Measurements from ENCODE around the gene FLNC. TPM values are rescaled to one million over a fixed set of nuclear protein-coding genes. Genes with fewer than 3 reads are reported as not detected.
A peak's percentile ranks its signal among the peaks of the same experiment; 100 is the strongest.

The FLNC gene
- total RNA-seq, 1 donor from 2014 or later: 54.0 TPM

DNA sequence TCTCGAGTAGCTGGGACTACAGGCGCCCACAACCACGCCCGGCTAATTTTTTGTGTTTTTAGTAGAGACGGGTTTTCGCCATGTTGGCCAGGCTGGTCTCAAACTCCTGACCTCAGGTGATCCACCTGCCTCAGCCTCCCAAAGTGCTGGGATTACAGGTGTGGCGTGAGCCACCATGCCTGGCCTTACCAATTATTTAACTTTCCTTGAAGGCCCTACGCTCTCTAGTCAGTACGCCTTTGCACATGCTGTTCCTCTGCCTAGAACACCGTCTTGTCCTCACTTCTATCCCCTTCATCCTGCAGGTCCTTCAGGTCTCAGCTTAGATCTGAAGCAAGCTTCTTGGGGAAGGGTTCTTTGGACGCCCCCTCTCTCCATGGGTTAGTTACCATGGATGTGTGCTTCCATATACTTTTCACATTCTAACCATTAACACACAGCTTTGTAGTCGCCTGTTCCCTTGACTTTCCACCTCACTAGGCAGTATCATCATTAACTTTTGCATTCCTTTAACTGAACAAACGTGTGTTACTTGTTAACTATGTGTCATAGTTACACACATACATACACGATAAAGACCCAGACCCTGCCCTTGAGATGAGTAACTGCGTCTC lies 31.9 kb downstream of the FLNC start:
- no peaks in the 10 kb centered on the region for H3K9me3 Mint-ChIP-seq
- no peak for DNase-seq (ENCODE audit: extremely low spot score, unreplicated experiment)
- peak overlapping the region; percentile 97 for H3K4me3 Mint-ChIP-seq
- H3K27me3 Mint-ChIP-seq: peaks cover 5% of the 10 kb centered on the region
- TF ChIP-seq, protein P1, sequence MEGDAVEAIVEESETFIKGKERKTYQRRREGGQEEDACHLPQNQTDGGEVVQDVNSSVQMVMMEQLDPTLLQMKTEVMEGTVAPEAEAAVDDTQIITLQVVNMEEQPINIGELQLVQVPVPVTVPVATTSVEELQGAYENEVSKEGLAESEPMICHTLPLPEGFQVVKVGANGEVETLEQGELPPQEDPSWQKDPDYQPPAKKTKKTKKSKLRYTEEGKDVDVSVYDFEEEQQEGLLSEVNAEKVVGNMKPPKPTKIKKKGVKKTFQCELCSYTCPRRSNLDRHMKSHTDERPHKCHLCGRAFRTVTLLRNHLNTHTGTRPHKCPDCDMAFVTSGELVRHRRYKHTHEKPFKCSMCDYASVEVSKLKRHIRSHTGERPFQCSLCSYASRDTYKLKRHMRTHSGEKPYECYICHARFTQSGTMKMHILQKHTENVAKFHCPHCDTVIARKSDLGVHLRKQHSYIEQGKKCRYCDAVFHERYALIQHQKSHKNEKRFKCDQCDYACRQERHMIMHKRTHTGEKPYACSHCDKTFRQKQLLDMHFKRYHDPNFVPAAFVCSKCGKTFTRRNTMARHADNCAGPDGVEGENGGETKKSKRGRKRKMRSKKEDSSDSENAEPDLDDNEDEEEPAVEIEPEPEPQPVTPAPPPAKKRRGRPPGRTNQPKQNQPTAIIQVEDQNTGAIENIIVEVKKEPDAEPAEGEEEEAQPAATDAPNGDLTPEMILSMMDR (conservative IDR thresholded peaks at IDR 0.05): no peak
- H3K4me1 Mint-ChIP-seq (ENCODE audit: unreplicated experiment): peaks cover 38% of the 10 kb centered on the region
- H3K27ac Mint-ChIP-seq: peak overlapping the region; percentile 88
- peaks cover 14% of the 10 kb centered on the region for H3K36me3 Mint-ChIP-seq

DNA sequence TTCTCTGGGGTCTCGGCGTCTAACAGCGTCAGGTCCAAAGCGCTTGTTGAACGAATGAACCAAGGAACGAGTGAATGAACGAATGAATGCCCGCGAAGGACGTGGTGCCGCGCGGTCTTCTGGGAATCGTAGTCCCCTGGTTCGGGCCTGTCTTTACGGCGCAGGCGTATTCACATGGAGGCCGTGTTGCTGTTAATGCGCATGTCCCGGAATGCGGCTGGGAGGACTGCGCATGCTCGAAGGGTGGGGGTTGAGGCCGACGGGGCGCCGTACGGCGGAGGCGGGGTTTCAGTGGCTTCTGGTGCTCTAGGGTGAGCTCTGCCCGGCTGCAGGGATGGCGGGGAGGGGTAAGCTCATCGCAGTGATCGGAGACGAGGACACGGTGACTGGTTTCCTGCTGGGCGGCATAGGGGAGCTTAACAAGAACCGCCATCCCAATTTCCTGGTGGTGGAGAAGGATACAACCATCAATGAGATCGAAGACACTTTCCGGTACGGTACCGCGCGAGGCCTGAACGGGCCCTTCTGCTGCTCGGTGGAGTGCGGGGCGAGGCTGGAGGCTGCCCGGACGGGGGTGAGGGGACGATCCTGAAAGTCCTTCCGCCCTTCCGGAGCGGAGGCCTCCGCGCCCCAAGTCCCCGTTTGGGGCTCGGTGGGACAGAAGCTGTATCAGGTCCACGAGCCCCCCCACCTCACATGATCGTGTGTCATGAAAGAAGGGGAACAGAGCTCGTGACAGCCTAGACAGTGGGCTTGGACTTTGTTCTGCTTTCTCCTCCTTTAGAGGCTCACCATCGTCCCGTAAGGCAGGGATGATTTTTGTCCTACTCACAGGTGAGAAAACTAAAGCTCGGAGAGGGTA lies 32.6 kb downstream of the FLNC start, which contains the start of gene ATP6V1F:
ATP6V1F (plus strand) TSS at position 286 of the 862 bp plus-strand sequence; CDS start at position 335, 49 bp downstream.
- no peaks in the 10 kb centered on the region for H3K9me3 Mint-ChIP-seq
- peak within 1 kb of the TSS; percentile 97 for H3K4me3 Mint-ChIP-seq
- TF ChIP-seq, protein P1 (conservative IDR thresholded peaks at IDR 0.05): peak; percentile 50
- H3K4me1 Mint-ChIP-seq (ENCODE audit: unreplicated experiment): peaks cover 43% of the 10 kb centered on the region
- H3K27ac Mint-ChIP-seq: peak within 1 kb of the TSS; percentile 88
- DNase-seq (ENCODE audit: extremely low spot score, unreplicated experiment): peak; percentile 99
- peaks cover 9% of the 10 kb centered on the region for H3K27me3 Mint-ChIP-seq
- H3K36me3 Mint-ChIP-seq: peaks cover 17% of the 10 kb centered on the region

DNA sequence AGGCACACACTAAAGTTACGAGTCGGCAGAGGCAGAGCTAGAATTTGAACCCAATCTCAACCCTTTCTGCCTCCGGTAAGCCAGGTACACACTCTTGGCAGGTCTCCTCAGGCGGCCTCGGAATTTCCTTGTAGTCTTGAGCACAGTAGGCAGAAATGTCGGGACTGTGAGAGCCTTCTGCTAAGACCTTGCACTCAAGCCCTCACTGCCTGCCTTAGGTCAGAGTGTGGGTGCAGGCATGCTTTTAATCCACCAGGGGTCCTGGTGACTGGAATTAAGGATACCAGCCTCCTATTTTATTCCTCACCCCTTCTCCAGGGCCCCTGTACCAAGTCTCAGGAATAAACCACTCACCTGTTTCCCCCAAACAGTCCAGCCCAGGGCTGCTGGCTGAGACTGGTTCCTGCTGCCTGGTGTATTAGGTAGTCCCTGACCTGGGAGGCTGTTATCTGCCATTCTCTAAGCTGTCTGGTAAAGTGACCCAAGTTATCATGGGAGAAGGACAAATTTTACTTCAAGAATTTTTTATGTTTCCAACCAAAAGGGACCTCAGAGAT lies 33.3 kb downstream of the FLNC start:
- Mint-ChIP-seq H3K27me3 (peaks cover 14% of the 10 kb centered on the region), H3K4me3 (peak overlapping the region; percentile 97), H3K27ac (peak overlapping the region; percentile 88), H3K36me3 (peaks cover 17% of the 10 kb centered on the region), H3K4me1 (ENCODE audit: unreplicated experiment) (peaks cover 50% of the 10 kb centered on the region), H3K9me3 (no peaks in the 10 kb centered on the region)
- DNase-seq (ENCODE audit: extremely low spot score, unreplicated experiment): no peak
- TF ChIP-seq, protein P1 (conservative IDR thresholded peaks at IDR 0.05): peak; percentile 79

DNA sequence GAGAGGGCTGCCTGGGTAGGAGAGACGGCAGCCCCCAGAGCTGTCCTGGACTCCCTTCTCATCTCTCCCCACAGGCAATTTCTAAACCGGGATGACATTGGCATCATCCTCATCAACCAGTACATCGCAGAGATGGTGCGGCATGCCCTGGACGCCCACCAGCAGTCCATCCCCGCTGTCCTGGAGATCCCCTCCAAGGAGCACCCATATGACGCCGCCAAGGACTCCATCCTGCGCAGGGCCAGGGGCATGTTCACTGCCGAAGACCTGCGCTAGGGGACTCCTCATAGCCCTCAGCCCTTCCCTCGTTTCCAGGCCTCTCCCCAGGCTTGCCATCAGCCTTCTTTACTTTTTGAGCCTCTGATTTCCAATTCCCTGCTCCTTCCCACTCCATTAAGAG lies 35.1 kb downstream of the FLNC start:
- TF ChIP-seq, protein P1 (conservative IDR thresholded peaks at IDR 0.05): no peak
- H3K4me1 Mint-ChIP-seq (ENCODE audit: unreplicated experiment): peaks cover 54% of the 10 kb centered on the region
- peak overlapping the region; percentile 59 for H3K4me3 Mint-ChIP-seq
- no peak overlapping the region for H3K27ac Mint-ChIP-seq
- no peak for DNase-seq (ENCODE audit: extremely low spot score, unreplicated experiment)
- no peaks in the 10 kb centered on the region for H3K9me3 Mint-ChIP-seq
- peaks cover 17% of the 10 kb centered on the region for H3K36me3 Mint-ChIP-seq
- peaks cover 22% of the 10 kb centered on the region for H3K27me3 Mint-ChIP-seq

DNA sequence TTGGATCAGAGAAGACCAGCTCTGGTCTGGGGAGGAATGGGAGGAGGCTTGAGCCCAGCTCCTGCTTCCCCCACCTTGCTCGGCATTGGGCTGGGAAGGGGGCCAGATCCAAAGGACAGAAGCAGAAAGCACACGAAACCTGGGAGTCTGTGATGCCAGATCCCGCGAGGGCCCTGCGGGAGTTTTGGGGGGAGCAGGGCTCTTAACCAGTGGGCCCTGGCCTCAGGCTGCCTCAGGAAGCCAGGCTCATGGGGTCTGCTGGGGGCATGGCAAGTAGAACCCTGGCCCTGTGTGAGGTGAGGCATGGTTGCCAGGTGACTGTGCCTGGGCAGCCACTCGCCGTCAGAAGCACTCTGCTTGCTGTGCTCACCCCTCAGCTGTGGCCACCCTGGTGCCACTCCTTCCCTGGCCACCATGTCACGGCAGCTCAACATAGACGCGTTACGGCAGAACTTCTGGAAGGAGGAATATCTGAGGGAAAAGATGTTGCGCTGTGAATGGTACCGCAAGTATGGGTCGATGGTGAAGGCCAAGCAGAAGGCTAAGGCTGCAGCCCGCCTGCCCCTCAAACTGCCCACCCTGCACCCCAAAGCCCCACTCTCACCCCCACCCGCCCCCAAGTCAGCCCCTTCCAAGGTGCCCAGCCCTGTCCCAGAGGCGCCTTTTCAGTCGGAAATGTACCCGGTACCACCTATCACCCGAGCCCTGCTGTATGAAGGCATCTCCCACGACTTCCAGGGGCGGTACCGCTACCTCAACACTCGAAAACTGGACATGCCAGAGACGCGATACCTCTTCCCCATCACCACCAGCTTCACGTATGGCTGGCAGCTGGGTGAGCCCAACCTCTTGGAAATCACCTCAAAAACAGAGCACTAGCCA lies 36.0 kb downstream of the FLNC start:
- Mint-ChIP-seq H3K36me3 (peaks cover 17% of the 10 kb centered on the region), H3K4me1 (ENCODE audit: unreplicated experiment) (peaks cover 45% of the 10 kb centered on the region), H3K4me3 (peak overlapping the region; percentile 59), H3K27ac (no peak overlapping the region), H3K9me3 (no peaks in the 10 kb centered on the region), H3K27me3 (peaks cover 27% of the 10 kb centered on the region)
- TF ChIP-seq, protein P1 (conservative IDR thresholded peaks at IDR 0.05): no peak
- no peak for DNase-seq (ENCODE audit: extremely low spot score, unreplicated experiment)
